ENCODE data around the gene PTP4A2.

PTP4A2 gene

DNA sequence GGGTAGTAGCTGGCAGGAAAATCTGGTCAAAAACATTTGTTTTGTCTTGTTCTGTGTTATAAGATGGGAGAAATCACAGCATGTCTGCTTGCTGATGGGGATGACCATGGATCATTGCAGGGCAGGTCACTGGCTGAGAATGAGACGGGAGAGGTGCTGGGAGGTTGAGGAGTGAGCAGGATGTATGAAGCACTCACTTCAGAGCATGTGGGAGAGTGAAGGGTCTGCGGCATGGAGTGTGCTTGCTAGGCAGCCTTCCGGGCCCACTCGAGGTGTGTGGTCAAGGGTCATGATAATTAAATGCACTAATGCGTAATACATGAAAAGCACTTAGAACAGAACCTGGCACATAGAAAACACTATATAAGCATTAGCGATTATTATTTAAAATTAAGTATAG, 80.3 kb downstream of the PTP4A2 start:
- DNase-seq = no peak

Data from NCI-H2081 (cell line).